ENCODE measurements around the gene OTX2.

Gene OTX2

GRCh38 chr14:56811593-56812363, 1.5 kb upstream of the OTX2 start:
- DNase-seq, result no peak

DNA sequence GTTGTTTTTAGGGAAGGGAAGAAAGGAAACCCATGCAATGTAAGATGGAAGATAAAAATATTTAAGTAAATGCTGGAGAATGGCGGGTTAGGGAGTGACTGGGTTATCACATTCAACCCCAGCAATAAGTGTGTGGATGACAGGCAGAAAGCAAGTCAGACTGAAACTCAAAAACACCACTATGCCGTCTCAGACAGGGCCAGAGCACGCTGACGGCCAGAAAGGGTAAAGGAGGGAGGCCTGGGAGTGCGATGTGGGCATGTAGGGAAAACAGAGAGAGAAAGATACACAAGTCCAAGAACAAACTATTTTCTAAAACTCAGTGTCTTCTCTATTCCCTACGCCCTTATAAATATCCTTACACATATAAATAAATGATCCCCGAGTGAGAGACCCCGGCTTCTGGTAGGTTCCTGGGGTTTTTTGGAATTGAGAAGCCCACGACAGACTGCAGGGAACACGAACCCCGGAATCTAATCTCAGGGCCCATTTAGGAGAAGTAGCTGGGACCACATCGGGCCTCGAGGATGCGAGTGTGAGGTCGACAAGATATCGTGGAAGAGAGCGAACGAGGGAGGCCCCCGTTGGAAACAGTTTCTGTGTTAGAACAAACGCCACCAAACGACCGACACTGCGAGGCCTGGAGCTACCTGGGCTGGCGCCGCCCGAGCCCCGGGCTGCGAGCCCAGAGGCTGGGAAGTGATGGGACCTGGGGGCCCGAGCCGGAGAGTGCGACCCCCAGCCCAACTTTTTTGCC, 735 bp upstream of the OTX2 start:
- no peak for DNase-seq

DNA sequence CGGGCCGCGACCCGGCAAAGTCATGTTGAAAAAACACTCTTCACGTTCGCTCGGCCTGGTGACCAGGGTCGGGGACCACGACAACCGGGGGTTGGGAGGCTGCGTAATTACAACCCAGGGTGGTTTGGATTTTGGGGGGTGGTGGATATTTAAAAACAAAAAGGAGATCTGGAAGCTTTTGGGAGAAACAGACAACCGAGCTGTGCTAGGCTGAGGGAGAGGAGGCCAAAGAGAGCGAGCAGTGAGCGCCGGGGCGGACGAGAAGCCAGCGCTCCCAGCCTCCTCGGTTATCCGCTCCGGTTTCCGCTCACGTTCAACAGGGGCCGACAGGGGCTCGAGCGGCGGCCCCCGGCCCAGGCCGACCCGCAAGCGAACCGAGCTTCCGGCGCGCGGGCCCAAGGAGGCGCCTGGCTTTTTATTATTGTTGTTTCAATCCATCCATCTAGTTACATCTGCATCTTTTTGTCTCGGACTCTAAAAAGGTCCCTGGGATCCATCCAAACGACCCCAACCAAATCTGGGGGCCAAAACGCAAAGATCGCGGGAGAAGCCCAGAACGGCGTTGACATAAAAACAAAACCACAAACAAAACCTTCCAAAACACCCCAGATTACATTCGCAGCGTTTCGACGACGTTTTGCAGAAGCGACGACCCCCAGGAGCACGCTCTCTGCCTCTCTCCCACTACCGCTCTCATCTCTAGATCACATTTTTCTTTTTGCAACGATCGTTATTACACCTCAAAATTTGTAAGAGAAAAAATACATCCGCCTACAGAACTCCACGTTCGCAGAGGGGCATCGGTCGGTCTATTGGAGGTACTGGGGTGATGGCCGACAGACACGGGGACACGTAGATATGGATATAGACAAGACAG, 771 bp downstream of the OTX2 start:
- DNase-seq, result no peak

DNA sequence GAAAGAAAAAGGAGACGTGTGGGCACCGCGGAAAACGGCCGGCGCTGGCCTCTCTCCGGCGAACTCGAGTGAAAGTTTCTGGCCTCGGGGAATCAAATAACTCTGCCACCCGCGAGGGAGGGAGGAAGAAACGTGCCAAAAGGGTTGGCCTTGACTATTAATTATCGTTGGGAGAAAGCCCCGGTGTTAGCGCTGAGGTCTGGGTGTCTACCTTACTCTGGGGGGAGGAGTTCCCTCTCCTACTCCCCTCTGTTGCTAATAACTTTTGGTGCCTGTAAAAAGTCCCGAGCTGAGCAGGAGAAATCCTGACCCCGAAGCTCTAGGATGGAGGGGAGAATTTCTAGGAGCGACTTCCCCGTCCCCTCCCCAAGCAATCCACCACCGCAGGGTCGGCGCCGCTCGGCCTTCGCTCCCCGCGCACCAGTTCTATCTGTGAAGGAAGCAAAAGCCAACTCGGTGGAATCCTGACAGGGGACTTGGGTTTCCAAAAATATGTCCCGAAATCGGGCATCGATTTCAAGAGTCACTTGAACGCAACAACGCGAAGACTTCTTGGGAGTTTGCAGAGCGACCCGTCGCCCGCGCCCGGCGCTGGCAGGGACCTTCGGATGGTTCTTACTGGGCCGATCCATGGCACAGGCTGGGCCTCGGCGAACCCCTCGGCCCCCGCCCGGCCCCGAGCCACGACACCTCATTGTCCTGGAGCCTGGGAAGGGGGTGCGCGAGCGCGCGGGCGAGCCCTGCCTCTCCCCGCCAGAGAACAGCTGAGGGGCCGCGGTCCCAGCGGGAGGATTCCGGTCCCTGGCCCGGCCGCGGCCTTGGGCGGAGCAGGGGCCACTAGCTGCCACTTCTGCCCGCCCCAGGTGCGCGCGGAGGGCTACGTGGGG, 1.7 kb downstream of the OTX2 start:
- no peak for DNase-seq

DNA sequence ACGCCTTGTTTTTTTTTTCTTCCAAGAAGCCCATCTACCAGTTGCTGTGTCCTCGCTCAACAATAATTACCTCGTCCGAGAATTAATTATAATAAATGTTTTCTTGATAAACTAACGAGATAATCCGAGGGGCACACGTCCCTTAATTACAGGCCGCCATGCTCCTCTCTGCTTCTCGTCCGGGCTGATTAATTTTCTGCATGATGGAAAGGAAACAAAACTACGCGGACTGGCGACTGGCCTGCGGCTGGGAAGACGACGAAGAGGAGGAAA, 2.2 kb downstream of the OTX2 start:
- DNase-seq, result no peak

GRCh38 chr14:56807386-56808109, 2.7 kb downstream of the OTX2 start:
- DNase-seq, result no peak

DNA sequence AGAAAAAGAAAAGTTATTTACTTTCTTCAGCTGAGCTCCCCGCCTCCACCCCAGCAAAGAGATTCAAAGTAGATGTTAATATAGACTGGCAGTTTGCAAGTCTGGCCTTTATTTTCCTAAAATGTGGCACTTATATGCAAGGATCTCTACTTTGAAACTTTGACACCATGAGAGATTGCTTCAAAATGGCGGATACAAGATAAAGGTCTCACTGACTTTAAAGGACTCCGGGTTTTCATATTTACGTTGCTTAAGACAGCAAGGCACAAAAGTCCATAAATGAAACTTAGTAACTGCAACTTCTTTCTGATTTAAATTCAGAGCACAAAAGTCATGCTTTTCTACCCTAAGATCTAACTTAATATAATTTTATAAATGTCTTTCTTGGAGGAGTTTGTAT, 3.5 kb downstream of the OTX2 start:
- no peak for DNase-seq

DNA sequence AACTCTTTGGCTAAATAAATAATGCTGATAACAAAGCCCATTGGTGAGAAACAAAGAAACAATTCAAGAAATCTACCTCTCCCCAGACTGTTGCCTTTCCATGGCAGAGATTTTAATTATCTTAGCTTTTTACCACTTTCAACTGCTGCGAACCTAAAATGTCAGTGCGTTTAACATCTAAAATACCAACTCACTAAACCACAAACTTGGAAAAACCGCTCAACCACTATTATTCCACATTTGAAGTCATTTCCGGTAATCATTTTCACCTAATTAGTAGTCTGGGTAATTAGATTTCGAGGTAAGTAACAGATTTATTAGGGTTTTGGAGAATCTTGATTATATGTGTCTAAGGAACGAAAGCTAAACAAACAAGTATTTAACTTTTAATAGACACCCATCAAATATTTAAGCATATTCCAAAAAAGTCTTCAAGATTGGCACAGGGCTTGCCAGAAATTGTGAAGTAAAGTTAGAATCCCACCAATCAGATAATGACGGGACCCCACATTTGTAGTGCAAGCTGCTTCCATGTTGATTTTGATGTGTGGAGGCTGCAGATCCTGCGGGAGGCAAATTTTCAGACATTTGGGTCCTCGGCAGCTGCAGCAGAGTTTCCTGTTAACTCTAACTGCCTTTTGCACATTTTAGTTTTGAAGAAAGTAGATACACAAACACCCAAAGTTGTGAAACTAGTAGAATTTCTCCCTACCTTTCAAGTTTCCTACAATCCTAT, 4.1 kb downstream of the OTX2 start:
- DNase-seq, result no peak

DNA sequence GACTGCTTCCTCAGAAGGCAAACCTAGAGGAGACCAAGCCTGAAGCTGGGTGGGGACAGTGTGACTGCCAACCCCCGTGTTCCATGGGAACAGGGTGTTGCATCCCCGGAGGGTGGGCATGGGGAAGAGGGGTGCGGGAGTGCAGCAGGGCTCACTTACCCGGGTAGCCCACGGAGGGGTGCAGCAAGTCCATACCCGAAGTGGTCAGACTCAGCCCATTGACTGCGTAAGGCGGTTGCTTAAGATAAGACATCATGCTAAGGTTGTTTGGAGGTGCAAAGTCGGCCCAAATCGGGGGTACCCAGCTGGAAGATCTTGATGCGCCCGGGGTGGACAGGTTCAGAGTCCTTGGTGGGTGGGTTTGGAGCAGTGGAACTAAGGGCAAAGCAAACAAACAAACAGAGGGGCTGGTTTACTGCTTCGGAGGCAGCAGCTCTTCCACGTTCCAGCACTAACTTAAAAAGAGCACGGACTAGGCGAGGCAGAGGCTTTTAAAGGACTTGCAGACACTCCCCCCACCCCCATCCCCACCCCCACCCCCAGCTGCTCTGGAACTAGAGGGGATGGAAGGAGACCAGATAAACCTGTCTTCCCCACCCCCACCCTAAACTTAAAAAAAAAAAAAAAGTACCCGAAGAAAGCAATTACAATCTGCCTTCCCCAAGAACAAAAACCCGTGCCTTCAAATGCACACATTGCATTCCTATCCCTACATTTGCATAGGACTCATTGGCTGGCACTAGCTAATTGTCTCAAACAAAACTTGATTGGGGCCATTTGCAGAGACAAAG, 4.9 kb downstream of the OTX2 start:
- DNase-seq, result no peak

- no peak for DNase-seq
These were observed 6.3 kb downstream of the OTX2 start for GRCh38 chr14:56803816-56804535.

- no peak for DNase-seq
These were observed 8.4 kb downstream of the OTX2 start for GRCh38 chr14:56801920-56802319.

- no peak for DNase-seq
These were observed 11.0 kb downstream of the OTX2 start for GRCh38 chr14:56799343-56799645.

- no peak for DNase-seq
These were observed 11.6 kb downstream of the OTX2 start for GRCh38 chr14:56798447-56799342.

DNA sequence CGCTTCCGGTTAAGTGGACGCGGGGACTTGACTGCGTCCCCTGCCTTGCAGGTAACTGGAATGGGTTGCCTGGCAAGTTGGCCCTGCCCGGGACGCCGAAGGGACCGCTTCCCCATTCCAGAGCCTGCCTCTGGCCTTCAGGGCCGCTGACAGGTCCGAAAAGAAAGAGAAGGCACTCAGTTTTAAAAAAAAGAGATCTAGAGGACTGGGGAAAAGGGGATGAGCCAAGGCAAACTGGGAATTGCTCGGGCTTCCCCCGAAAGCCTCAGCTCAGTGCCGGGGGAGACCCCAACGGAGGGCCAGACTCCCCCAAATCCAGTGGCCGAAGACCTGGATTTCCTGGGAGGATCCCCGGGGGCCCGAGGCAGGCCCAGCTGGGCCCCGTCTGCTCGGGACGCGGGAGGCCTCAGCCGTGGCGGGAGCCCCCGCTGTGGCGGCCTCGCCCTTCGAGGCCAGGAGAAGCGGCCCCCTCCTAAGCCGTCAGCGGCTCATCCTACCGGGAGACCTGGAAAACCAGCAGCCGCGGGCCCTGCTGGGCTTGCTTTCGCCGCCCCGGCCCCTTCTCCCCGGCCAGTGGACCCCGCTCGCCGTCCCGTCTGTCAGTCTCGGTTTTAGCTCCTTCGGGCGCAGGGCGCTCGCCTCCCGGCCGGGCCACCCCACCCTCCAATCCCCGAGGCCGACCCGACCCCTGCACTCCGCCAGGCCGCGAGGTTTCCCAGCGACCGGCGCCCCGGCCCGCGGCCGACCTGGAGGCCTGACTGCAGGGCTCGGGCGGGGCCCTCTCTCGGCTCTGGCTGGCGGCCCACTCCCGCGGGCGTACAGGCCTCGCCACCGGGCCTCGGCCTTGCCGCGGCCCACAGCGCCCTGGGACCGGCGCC, 12.5 kb downstream of the OTX2 start:
- DNase-seq, result no peak

DNA sequence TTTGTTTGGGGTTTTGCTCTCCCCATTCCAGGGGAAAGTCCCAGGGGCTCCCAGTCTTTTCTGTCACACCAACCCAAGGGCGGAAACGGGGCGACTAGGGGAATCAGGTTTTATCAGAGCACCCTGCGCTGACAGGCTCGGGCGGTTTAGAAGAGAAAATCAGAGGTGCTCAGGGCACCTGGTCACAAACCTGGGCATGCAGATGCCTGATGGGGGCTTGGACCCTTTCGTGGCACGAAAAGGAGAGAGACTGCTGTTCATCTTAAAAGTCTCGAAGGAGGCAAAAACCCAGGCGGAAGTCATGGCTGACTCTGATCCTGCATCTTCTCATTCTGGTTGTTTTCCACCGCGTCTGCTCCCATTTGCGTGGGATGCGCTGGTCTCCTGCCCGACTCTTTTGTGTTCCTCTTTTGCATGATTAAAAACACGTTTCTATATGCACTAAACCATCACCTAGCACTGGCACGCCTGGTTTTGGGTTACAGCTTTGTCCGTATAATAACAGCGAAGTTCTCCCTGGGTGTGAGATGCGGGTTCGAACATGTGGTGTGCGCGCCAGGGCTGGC, 13.2 kb downstream of the OTX2 start:
- no peak for DNase-seq

DNA sequence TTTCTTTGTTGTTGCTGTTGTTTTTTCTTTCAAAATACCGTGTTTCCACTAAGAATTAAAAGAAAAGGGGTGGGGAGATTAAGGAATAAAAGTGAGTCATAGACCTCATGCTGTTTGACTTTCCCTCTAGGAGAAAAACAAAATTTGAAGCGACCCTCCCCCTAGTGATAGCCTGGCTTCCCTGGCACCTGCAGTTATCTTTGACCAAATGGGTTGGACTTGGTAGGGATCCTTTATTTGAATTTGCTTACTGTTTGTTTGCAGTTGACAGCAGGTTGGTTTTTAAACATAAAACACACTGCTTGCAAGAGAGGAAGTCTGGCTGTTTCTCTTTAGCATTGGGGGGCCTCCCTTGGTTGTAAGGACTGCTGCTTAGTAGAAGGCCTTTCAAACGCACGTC, 14.0 kb downstream of the OTX2 start:
- DNase-seq, result no peak

- no peak for DNase-seq
These were observed 15.0 kb downstream of the OTX2 start for GRCh38 chr14:56795284-56795622.

Measured in NCI-H510A treated with DMSO at 0.1 percent for 48 hours (cell line).